Measurements from ENCODE around the gene APOA4. TPM values are rescaled to one million over a fixed set of nuclear protein-coding genes. Genes with fewer than 3 reads are reported as not detected.

APOA4 gene
- total and polyA plus RNA-seq, 4 donors, result 0.89 to 382 (median 131) TPM

- no peak overlapping the region for H3K9ac ChIP-seq (ENCODE audit: low read depth in 1 of 2, low read length in 2 of 2)
- peaks cover 22 to 38% (median 32%) of the 10 kb centered on the region in 4 donors for H3K4me1 ChIP-seq (ENCODE audit: control insufficient read depth in 4 of 4, insufficient read depth in 4 of 4, low read length in 3 of 4)
- H3K4me3 ChIP-seq (ENCODE audit: low read depth in 1 of 3, low read length in 3 of 3), result no peak overlapping the region
- H3K27ac ChIP-seq (ENCODE audit: low read depth in 1 of 2, low read length in 2 of 2), result no peak overlapping the region
- no peaks in the 10 kb centered on the region for H3K9me3 ChIP-seq (ENCODE audit: control insufficient read depth in 4 of 4, low read length in 3 of 4)
- DNase-seq (ENCODE audit: low spot score), result no peak
- 98% methylated on average over 9 of the region's 9 CpGs for WGBS
- TF ChIP-seq ZBTB33 (IDR thresholded peaks at IDR 0.05), result no peak
- TF ChIP-seq YY1 (IDR thresholded peaks at IDR 0.05), result no peak
- no peak for TF ChIP-seq TAF1 (conservative IDR thresholded peaks at IDR 0.05)
- TF ChIP-seq FOXA2 (IDR thresholded peaks at IDR 0.05), result no peak
- no peak for TF ChIP-seq HNF4G (IDR thresholded peaks at IDR 0.05)
- TF ChIP-seq HNF4A (conservative IDR thresholded peaks at IDR 0.05), result no peak
- no peak for TF ChIP-seq RXRA (IDR thresholded peaks at IDR 0.05)
- no peak for TF ChIP-seq REST (IDR thresholded peaks at IDR 0.05)
- TF ChIP-seq CTCF (IDR thresholded peaks at IDR 0.05; ENCODE audit: low read depth, low read length, missing input control), result no peak
- no peak for TF ChIP-seq FOXA1 (IDR thresholded peaks at IDR 0.05)
- no peak for TF ChIP-seq EGR1 (IDR thresholded peaks at IDR 0.05; ENCODE audit: low read depth in 2 of 2)
- no peak for TF ChIP-seq NR2F2 (IDR thresholded peaks at IDR 0.05)
- TF ChIP-seq RAD21 (IDR thresholded peaks at IDR 0.05), result no peak
- no peak for TF ChIP-seq GABPA (IDR thresholded peaks at IDR 0.05 in 1 of 2, conservative IDR thresholded peaks at IDR 0.05 in 1 of 2)
- TF ChIP-seq MAX (IDR thresholded peaks at IDR 0.05), result no peak
- no peak for TF ChIP-seq JUND (IDR thresholded peaks at IDR 0.05)
- TF ChIP-seq SP1 (IDR thresholded peaks at IDR 0.05), result no peak
- no peak for TF ChIP-seq ATF3 (IDR thresholded peaks at IDR 0.05)
- H3K27me3 ChIP-seq (ENCODE audit: control insufficient read depth in 4 of 4, insufficient read depth in 4 of 4, low read length in 3 of 4), result no peaks in the 10 kb centered on the region
- peaks cover 7 to 44% (median 22%) of the 10 kb centered on the region in 4 donors for H3K36me3 ChIP-seq (ENCODE audit: control insufficient read depth in 4 of 4, insufficient read depth in 3 of 4, low read depth in 1 of 4, low read length in 3 of 4)
These were observed 20.6 kb upstream of the APOA4 start for GRCh38 chr11:116843661-116844060.
